Testis (tissue), 3 donors: ENCODE results near the gene IKZF5. TPM values are rescaled to one million over a fixed set of nuclear protein-coding genes. Genes with fewer than 3 reads are reported as not detected.

ENCODE experiments used
- DNase-seq: peaks from one replicate; pipeline ENCODE4 v3.0.0-alpha.2; 2019
- H3K27ac ChIP-seq, 2 donors: fragments of 200-600 bp; sonication (generic); one replicate each; pipeline ENCODE4 v1.5.1; 2019
- H3K27me3 ChIP-seq: fragments of 200-600 bp; sonication (generic); one replicate; pipeline ENCODE4 v1.5.1; 2019
- H3K36me3 ChIP-seq: fragments of 200-600 bp; sonication (generic); one replicate; pipeline ENCODE4 v1.5.1; 2017; ENCODE audit warnings: low read depth; ENCODE audit errors: missing control alignments
- H3K4me1 ChIP-seq: fragments of 200-600 bp; sonication (generic); one replicate; pipeline ENCODE4 v1.5.1; 2019
- H3K4me3 ChIP-seq, 2 donors: fragments of 200-600 bp; sonication (generic); one replicate each; pipeline ENCODE4 v1.5.1; 2017 to 2019
- H3K9me3 ChIP-seq: fragments of 200-600 bp; sonication (generic); one replicate; pipeline ENCODE4 v1.5.1; 2017
- POLR2A ChIP-seq: fragments of 450-650 bp; IDR thresholded peaks from one replicate; pipeline ENCODE4 v1.6.1; 2017; ENCODE audit warnings: antibody characterized with exemption, mild to moderate bottlenecking, moderate library complexity
- whole genome bisulfite sequencing, 2 donors: methylation state at CpG; one replicate each; pipeline ENCODE4 v1.1.5; 2018; 5-methylcytosine and 5-hydroxymethylcytosine counted together
- intact Hi-C: fragments of 100-400 bp; cut with DNase I; formaldehyde crosslinking; loops from one replicate; pipeline ENCODE4 v1.15.1; 2023; ENCODE audit warnings: low total_unique reads
- polyA plus RNA-seq: library from polyadenylated mRNA; stranded (reverse); fragments of 350-450 nt; fragmentation: Illumina TruSeq; extraction: RNeasy Lipid Tissue Mini Kit (QIAGEN cat#74804); gene quantifications from one replicate; pipeline ENCODE4 v1.2.3, GENCODE V29; 2014; ENCODE audit warnings: low read depth, low replicate concordance; ENCODE audit not compliant: insufficient read depth
- total RNA-seq, 2 donors: library from RNA; depleted of rRNA; stranded (reverse); fragments of >200 nt; gene quantifications; one replicate each; pipeline ENCODE4 v1.2.3, GENCODE V29; 2016
- TF ChIP-seq, protein P1 (sequence below), 3 experiments: fragments of 450-650 bp in 2 of 3; fragments of 200-600 bp in 1 of 3; sonication (generic) in 1 of 3; IDR thresholded peaks; one replicate each; pipeline ENCODE4 v1.5.1; 2016 to 2019; ENCODE audit warnings: antibody characterized with exemption in 3 of 3, mild to moderate bottlenecking in 2 of 3, moderate library complexity in 1 of 3

IKZF5 gene
- total and polyA plus RNA-seq, 3 donors from 2014 or later = 18.8 to 21.4 (median 21.4) TPM

DNA sequence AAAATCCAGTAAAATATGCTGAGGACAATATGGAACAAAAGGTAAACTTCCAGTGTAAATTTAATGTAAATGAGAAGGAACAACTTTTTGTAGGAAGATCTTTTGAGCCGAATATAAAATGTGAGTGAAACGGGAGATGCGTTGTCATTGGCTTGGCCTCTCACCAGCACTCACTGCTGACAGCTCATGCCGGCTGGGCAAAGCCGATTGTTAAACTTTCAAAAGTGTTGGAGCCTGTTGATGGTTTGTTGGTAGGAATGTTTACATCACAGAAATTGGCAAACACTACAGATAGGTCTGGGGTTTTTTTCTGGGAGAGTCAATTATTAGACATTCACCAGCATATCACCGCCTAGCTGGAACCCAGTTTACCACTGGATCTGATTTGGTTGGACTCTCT lies 22.3 kb downstream of the IKZF5 start:
- Histone ChIP-seq H3K36me3 (no peaks in the 10 kb centered on the region), H3K27ac (no peak overlapping the region), H3K9me3 (no peaks in the 10 kb centered on the region), H3K4me3 (no peak overlapping the region), H3K27me3 (no peaks in the 10 kb centered on the region), H3K4me1 (no peaks in the 10 kb centered on the region)
- TF ChIP-seq, protein P1, sequence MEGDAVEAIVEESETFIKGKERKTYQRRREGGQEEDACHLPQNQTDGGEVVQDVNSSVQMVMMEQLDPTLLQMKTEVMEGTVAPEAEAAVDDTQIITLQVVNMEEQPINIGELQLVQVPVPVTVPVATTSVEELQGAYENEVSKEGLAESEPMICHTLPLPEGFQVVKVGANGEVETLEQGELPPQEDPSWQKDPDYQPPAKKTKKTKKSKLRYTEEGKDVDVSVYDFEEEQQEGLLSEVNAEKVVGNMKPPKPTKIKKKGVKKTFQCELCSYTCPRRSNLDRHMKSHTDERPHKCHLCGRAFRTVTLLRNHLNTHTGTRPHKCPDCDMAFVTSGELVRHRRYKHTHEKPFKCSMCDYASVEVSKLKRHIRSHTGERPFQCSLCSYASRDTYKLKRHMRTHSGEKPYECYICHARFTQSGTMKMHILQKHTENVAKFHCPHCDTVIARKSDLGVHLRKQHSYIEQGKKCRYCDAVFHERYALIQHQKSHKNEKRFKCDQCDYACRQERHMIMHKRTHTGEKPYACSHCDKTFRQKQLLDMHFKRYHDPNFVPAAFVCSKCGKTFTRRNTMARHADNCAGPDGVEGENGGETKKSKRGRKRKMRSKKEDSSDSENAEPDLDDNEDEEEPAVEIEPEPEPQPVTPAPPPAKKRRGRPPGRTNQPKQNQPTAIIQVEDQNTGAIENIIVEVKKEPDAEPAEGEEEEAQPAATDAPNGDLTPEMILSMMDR (IDR thresholded peaks at IDR 0.05) = no peak
- no peak for TF ChIP-seq POLR2A
- no peak for DNase-seq
- WGBS, 2 donors = 93 to 95% methylated on average over 6 of the region's 6 CpGs
- intact Hi-C loops = no loop called here

DNA sequence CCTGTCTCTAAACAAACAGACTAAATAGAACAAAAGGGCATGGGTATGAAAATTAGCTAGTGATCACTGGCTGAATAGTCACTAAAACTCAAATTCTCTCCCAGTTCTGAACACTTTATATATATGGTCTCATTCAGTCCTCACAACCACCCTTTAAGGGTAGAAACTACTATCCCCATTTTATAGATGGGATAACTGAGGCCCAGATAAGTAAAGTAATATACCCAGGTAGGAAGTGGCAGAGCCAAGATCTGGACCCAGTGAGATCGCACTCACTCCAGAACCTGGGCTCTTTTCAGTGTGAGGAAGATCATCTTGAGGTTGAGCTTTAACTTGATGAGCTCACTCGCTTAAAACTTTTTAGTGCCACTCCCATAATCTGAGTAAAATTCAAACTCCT lies 23.9 kb downstream of the IKZF5 start:
- Histone ChIP-seq H3K27ac (no peak overlapping the region), H3K4me3 (no peak overlapping the region), H3K36me3 (no peaks in the 10 kb centered on the region), H3K9me3 (no peaks in the 10 kb centered on the region), H3K27me3 (no peaks in the 10 kb centered on the region), H3K4me1 (no peaks in the 10 kb centered on the region)
- 100% methylated on average over 2 of the region's 2 CpGs for WGBS, 2 donors
- TF ChIP-seq, protein P1 (IDR thresholded peaks at IDR 0.05) = no peak
- TF ChIP-seq POLR2A = no peak
- intact Hi-C loops = no loop called here
- DNase-seq = no peak

DNA sequence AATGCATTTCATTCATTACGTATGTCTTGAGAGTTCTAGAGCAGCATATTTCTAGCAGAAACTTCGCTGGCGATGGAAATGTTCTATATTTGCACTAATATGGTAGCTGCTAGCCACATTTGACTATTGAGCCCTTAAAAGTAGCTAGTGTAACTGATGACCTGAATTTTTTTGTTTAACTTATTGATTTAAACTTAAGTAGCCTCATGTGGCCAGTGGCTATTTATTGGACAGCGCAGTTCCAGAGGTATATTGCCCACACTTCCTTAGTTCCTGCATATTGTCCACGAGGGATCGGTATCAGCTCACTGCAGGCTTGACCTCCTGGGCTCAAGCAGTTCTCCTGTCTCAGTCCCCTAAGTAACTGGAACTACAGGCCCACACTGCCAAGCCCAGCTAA lies 24.7 kb downstream of the IKZF5 start:
- Histone ChIP-seq H3K4me1 (no peaks in the 10 kb centered on the region), H3K27me3 (no peaks in the 10 kb centered on the region), H3K36me3 (no peaks in the 10 kb centered on the region), H3K9me3 (no peaks in the 10 kb centered on the region), H3K27ac (no peak overlapping the region), H3K4me3 (no peak overlapping the region)
- 95 to 98% methylated on average over 6 of the region's 6 CpGs for WGBS, 2 donors
- intact Hi-C loops = no loop called here
- TF ChIP-seq POLR2A = no peak
- TF ChIP-seq, protein P1 (IDR thresholded peaks at IDR 0.05) = no peak
- DNase-seq = no peak

DNA sequence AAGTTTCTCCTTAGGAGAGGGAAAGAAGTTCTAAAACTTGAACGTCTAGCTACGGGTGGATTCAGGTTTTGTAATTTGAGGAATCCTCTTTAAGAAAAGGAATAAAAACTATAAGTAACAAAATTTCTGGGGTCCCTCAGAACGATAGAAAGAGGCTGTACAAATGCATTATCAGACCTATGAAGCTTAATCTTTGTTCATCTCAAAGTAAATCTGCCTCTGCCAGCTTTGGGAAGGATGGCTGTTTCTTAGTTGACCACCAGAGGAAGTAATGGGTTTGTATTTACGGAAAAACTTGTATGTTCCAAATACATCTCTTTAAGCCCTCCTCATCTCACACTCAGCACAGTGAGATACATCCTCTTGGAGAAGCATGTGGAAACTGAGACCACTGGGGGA lies 27.5 kb downstream of the IKZF5 start:
- Histone ChIP-seq H3K27ac (no peak overlapping the region), H3K4me3 (peak overlapping the region; percentile 81 to 85), H3K9me3 (no peaks in the 10 kb centered on the region), H3K36me3 (no peaks in the 10 kb centered on the region), H3K27me3 (no peaks in the 10 kb centered on the region), H3K4me1 (no peaks in the 10 kb centered on the region)
- TF ChIP-seq, protein P1 (IDR thresholded peaks at IDR 0.05) = peak; percentile 28 to 61 (median 55)
- no peak for TF ChIP-seq POLR2A
- intact Hi-C loops = no loop called here
- 10 to 12% methylated on average over 4 of the region's 4 CpGs for WGBS, 2 donors
- no peak for DNase-seq

DNA sequence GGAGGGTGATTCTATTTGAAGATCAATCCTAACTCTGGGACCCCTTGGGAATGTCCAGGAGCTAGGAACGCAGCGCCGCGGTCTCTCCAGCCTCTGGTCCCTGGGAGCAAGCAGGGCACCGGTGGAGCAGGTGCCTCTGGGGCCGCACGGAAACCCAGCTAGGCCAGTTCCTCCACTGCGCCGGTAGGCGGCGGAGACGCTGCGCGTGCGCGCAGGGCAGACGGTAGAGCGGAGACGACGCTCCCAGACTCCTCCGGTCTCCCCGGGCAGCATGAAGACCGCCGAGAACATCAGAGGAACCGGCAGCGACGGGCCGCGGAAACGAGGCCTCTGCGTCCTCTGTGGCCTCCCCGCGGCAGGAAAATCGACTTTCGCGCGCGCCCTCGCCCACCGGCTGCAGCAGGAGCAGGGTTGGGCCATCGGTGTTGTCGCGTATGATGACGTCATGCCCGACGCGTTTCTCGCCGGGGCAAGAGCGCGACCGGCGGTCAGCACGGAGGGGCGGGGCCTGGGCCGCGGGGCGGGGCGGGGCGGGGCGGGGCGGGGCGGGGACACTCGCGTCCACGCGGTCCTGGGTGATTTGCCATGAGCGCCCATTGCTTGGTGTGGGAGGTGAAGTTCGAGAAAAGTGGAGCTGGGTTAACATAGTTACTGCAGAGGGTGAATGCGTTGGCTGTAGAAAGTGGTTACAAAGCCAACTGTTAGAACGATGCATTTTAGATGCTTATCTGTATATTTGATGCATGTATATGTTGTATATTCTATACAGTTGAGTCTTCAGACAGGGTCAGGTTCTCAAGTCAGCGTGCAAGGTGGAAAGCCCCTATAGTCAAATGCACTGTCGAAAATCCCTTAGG lies 28.2 kb downstream of the IKZF5 start, which contains the start of gene PSTK:
TSS of gene PSTK (plus strand) at position 193 of the 857 bp plus-strand sequence. CDS start at position 272, 79 bp downstream.
- peak within 1 kb of the TSS; percentile 81 to 85 for H3K4me3 ChIP-seq
- no peaks in the 10 kb centered on the region for H3K27me3 ChIP-seq
- intact Hi-C loops = no loop called here
- H3K4me1 ChIP-seq = no peaks in the 10 kb centered on the region
- H3K9me3 ChIP-seq = no peaks in the 10 kb centered on the region
- no peaks in the 10 kb centered on the region for H3K36me3 ChIP-seq
- no peak for TF ChIP-seq POLR2A
- TF ChIP-seq, protein P1 (IDR thresholded peaks at IDR 0.05) = peak; percentile 84 to 97 (median 95)
- H3K27ac ChIP-seq = peak within 1 kb of the TSS; percentile 94 to 95
- 0 to 2% methylated on average over 24 to 50 of the region's 73 CpGs for WGBS, 2 donors
- DNase-seq = peak; percentile 94
